Transverse colon (tissue), 4 donors: ENCODE results near the gene RIN3. TPM values are rescaled to one million over a fixed set of nuclear protein-coding genes. Genes with fewer than 3 reads are reported as not detected.

Experiments used
- DNase-seq: peaks from one replicate; pipeline ENCODE4 v3.0.0-alpha.2; 2019
- H3K27ac ChIP-seq, 4 donors: fragments of 200-600 bp; sonication (generic); 2 replicates each; pipeline ENCODE4 v1.5.1; 2016 to 2018; ENCODE audit warnings: inconsistent platforms in 4 of 4
- H3K27me3 ChIP-seq: fragments of 200-600 bp; sonication (generic); 2 replicates; pipeline ENCODE4 v1.5.1; 2017; ENCODE audit warnings: inconsistent platforms
- H3K36me3 ChIP-seq, 4 donors: fragments of 200-600 bp; sonication (generic); 2 replicates each; pipeline ENCODE4 v1.5.1; 2017 to 2019; ENCODE audit warnings: inconsistent platforms in 4 of 4
- H3K4me1 ChIP-seq, 4 donors: fragments of 200-600 bp; sonication (generic); 2 replicates each; pipeline ENCODE4 v1.5.1; 2017 to 2020; ENCODE audit warnings: inconsistent platforms in 4 of 4
- H3K4me3 ChIP-seq, 4 donors: fragments of 200-600 bp; sonication (generic); 1 replicate in 1 of 4; 2 replicates in 3 of 4; pipeline versions ENCODE4 v1.5.1 to v1.6.1; 2017 to 2019; ENCODE audit warnings: inconsistent platforms in 4 of 4
- H3K9me3 ChIP-seq, 2 donors: fragments of 200-600 bp; sonication (generic); 2 replicates each; pipeline ENCODE4 v1.5.1; 2017 to 2019; ENCODE audit warnings: inconsistent platforms in 2 of 2
- CTCF ChIP-seq, 5 experiments: fragments of 200-600 bp in 3 of 5; fragments of 450-650 bp in 2 of 5; sonication (generic) in 3 of 5; IDR thresholded peaks; 1 replicate in 2 of 5; 2 replicates in 3 of 5; pipeline ENCODE4 v1.5.1; 2016 to 2017; ENCODE audit warnings: antibody characterized with exemption in 5 of 5, inconsistent platforms in 3 of 5, mild to moderate bottlenecking in 2 of 5, moderate library complexity in 1 of 5
- EP300 ChIP-seq: sonication (generic); formaldehyde crosslinking; IDR thresholded peaks from one replicate; pipeline ENCODE4 v1.6.1; 2017; ENCODE audit warnings: antibody characterized with exemption, low read depth
- POLR2A ChIP-seq: fragments of 450-650 bp; IDR thresholded peaks from one replicate; pipeline ENCODE4 v1.6.1; 2016; ENCODE audit warnings: antibody characterized with exemption, mild to moderate bottlenecking, moderate library complexity
- POLR2AphosphoS5 ChIP-seq, 3 donors: sonication (generic); formaldehyde crosslinking; IDR thresholded peaks; one replicate each; pipeline ENCODE4 v1.6.1; 2016; ENCODE audit warnings: antibody characterized with exemption in 3 of 3
- WGBS, 2 donors: methylation state at CpG; one replicate each; pipeline ENCODE4 v1.1.5; 2018; ENCODE audit warnings: low coverage in 1 of 2; 5-methylcytosine and 5-hydroxymethylcytosine counted together
- in situ Hi-C, 4 donors: fragments of 200-750 bp; cut with MboI; loops; one replicate each; pipeline versions ENCODE4 v1.15.0 to v1.15.1; 2017; ENCODE audit warnings: low sequenced_read_pairs in 3 of 4, low pct_ligation_motif_present in 1 of 4, low pct_unique_long_range_greater_than_20kb in 1 of 4
- intact Hi-C: fragments of 100-400 bp; cut with DNase I; formaldehyde crosslinking; loops from one replicate; pipeline ENCODE4 v1.15.1; 2023; ENCODE audit warnings: low total_unique reads
- total RNA-seq, 4 donors: library from RNA; depleted of rRNA; stranded (reverse); fragments of >200 nt; gene quantifications; one replicate each; pipeline ENCODE4 v1.1.0, GENCODE V29; 2016

The RIN3 gene
- total RNA-seq, 4 donors from 2014 or later, result 16.2 to 24.3 (median 20.7) TPM

GRCh38 chr14:92491782-92492181 lies 21.8 kb upstream of the RIN3 start:
- no peak for TF ChIP-seq CTCF (IDR thresholded peaks at IDR 0.05)
- no peak for TF ChIP-seq EP300
- no peak for TF ChIP-seq POLR2AphosphoS5 (IDR thresholded peaks at IDR 0.05)
- TF ChIP-seq POLR2A, result no peak
- Histone ChIP-seq H3K4me1 (no peaks in the 10 kb centered on the region), H3K9me3 (no peaks in the 10 kb centered on the region), H3K27me3 (no peaks in the 10 kb centered on the region), H3K36me3 (no peaks in the 10 kb centered on the region), H3K4me3 (no peak overlapping the region), H3K27ac (no peak overlapping the region)
- intact Hi-C loops, result no loop called here
- 57 to 84% methylated on average over 1 to 8 of the region's 8 CpGs for WGBS, 2 donors
- in situ Hi-C loops, result no loop called here
- no peak for DNase-seq

- in situ Hi-C loops (no loop called here), intact Hi-C loops (no loop called here)
- Histone ChIP-seq H3K27me3 (no peaks in the 10 kb centered on the region), H3K36me3 (no peaks in the 10 kb centered on the region), H3K27ac (no peak overlapping the region), H3K4me3 (no peak overlapping the region), H3K9me3 (no peaks in the 10 kb centered on the region), H3K4me1 (no peaks in the 10 kb centered on the region)
- DNase-seq, result no peak
- TF ChIP-seq POLR2AphosphoS5 (IDR thresholded peaks at IDR 0.05), result no peak
- TF ChIP-seq EP300, result no peak
- TF ChIP-seq CTCF (IDR thresholded peaks at IDR 0.05), result no peak
- TF ChIP-seq POLR2A, result no peak
- 72 to 75% methylated on average over 2 to 10 of the region's 10 CpGs for WGBS, 2 donors
Measured at GRCh38 chr14:92492258-92492657, 21.3 kb upstream of the RIN3 start.

GRCh38 chr14:92493024-92493423 lies 20.6 kb upstream of the RIN3 start:
- intact Hi-C loops (no loop called here), in situ Hi-C loops (no loop called here)
- Histone ChIP-seq H3K36me3 (no peaks in the 10 kb centered on the region), H3K4me3 (no peak overlapping the region), H3K9me3 (no peaks in the 10 kb centered on the region), H3K27ac (no peak overlapping the region), H3K4me1 (no peaks in the 10 kb centered on the region), H3K27me3 (no peaks in the 10 kb centered on the region)
- no peak for TF ChIP-seq POLR2AphosphoS5 (IDR thresholded peaks at IDR 0.05)
- no peak for TF ChIP-seq EP300
- no peak for TF ChIP-seq POLR2A
- no peak for TF ChIP-seq CTCF (IDR thresholded peaks at IDR 0.05)
- DNase-seq, result no peak
- 91% methylated on average over 10 of the region's 10 CpGs; no CpG with 5 or more reads in 1 of the 2 donors for WGBS, 2 donors

- in situ Hi-C loops, result no loop called here
- Histone ChIP-seq H3K9me3 (no peaks in the 10 kb centered on the region), H3K36me3 (no peaks in the 10 kb centered on the region), H3K27me3 (no peaks in the 10 kb centered on the region), H3K27ac (no peak overlapping the region), H3K4me3 (no peak overlapping the region), H3K4me1 (no peaks in the 10 kb centered on the region)
- DNase-seq, result no peak
- intact Hi-C loops, result no loop called here
- WGBS, 2 donors, result 89% methylated on average over 16 of the region's 16 CpGs; no CpG with 5 or more reads in 1 of the 2 donors
- TF ChIP-seq POLR2A (no peak), EP300 (no peak), POLR2AphosphoS5 (IDR thresholded peaks at IDR 0.05) (no peak), CTCF (IDR thresholded peaks at IDR 0.05) (no peak)
Measured at GRCh38 chr14:92493492-92493891, 20.1 kb upstream of the RIN3 start.
